ENCODE measurements around the gene PIK3C2A. TPM values are rescaled to one million over a fixed set of nuclear protein-coding genes. Genes with fewer than 3 reads are reported as not detected.
A peak's percentile ranks its signal among the peaks of the same experiment; 100 is the strongest.

The PIK3C2A gene
- total and polyA plus RNA-seq, 5 experiments from 2014 or later = 7.0 to 42.7 (median 9.8) TPM

GRCh38 chr11:17169876-17170275 lies 37.9 kb downstream of the PIK3C2A start:
- no peaks in the 10 kb centered on the region for H3K9me3 Mint-ChIP-seq
- peaks cover 0 to 35% (median 26%) of the 10 kb centered on the region in 3 donors for H3K36me3 Mint-ChIP-seq
- H3K27ac Mint-ChIP-seq = no peak overlapping the region
- H3K4me1 Mint-ChIP-seq = peaks cover 8 to 31% (median 26%) of the 10 kb centered on the region in 4 donors
- POLR2A ChIA-PET = no interaction called here
- no peaks in the 10 kb centered on the region for H3K27me3 Mint-ChIP-seq
- ATAC-seq (no peak), DNase-seq (no peak)
- H3K4me3 Mint-ChIP-seq = no peak overlapping the region

GRCh38 chr11:17165247-17165890 lies 42.4 kb downstream of the PIK3C2A start:
- peaks cover 16 to 63% (median 56%) of the 10 kb centered on the region in 4 donors for H3K4me1 Mint-ChIP-seq
- peak overlapping the region in 1 of 10 donors; percentile 15 for H3K4me3 Mint-ChIP-seq
- DNase-seq (no peak), ATAC-seq (no peak)
- peaks cover 0 to 35% (median 22%) of the 10 kb centered on the region in 3 donors for H3K36me3 Mint-ChIP-seq
- no peaks in the 10 kb centered on the region for H3K9me3 Mint-ChIP-seq
- no peak overlapping the region for H3K27ac Mint-ChIP-seq
- POLR2A ChIA-PET = no interaction called here
- no peaks in the 10 kb centered on the region for H3K27me3 Mint-ChIP-seq

- H3K9me3 Mint-ChIP-seq = no peaks in the 10 kb centered on the region
- POLR2A ChIA-PET = no interaction called here
- peak overlapping the region in 1 of 10 donors; percentile 15 for H3K4me3 Mint-ChIP-seq
- H3K4me1 Mint-ChIP-seq = peaks cover 20 to 66% (median 62%) of the 10 kb centered on the region in 4 donors
- no peak for DNase-seq
- no peaks in the 10 kb centered on the region for H3K27me3 Mint-ChIP-seq
- H3K27ac Mint-ChIP-seq = peak overlapping the region in 4 of 10 donors; percentile 1 to 70 (median 58)
- ATAC-seq = no peak
- H3K36me3 Mint-ChIP-seq = peaks cover 0 to 35% (median 20%) of the 10 kb centered on the region in 3 donors
Measured at GRCh38 chr11:17164361-17165246, 43.2 kb downstream of the PIK3C2A start.

- ATAC-seq (no peak), DNase-seq (no peak)
- Mint-ChIP-seq H3K4me3 (no peak overlapping the region), H3K9me3 (no peaks in the 10 kb centered on the region), H3K36me3 (peaks cover 0 to 29% (median 12%) of the 10 kb centered on the region in 3 donors), H3K27ac (peak overlapping the region in 6 of 10 donors; percentile 64 to 87 (median 72)), H3K27me3 (no peaks in the 10 kb centered on the region), H3K4me1 (peaks cover 22 to 66% (median 62%) of the 10 kb centered on the region in 4 donors)
- POLR2A ChIA-PET = no interaction called here
Measured at GRCh38 chr11:17163736-17164135, 44.0 kb downstream of the PIK3C2A start.

GRCh38 chr11:17163291-17163690 lies 44.5 kb downstream of the PIK3C2A start:
- peaks cover 22 to 66% (median 60%) of the 10 kb centered on the region in 4 donors for H3K4me1 Mint-ChIP-seq
- POLR2A ChIA-PET = no interaction called here
- DNase-seq (no peak), ATAC-seq (no peak)
- H3K4me3 Mint-ChIP-seq = no peak overlapping the region
- no peaks in the 10 kb centered on the region for H3K9me3 Mint-ChIP-seq
- peaks cover 0 to 25% (median 9%) of the 10 kb centered on the region in 3 donors for H3K36me3 Mint-ChIP-seq
- peak overlapping the region in 6 of 10 donors; percentile 64 to 87 (median 72) for H3K27ac Mint-ChIP-seq
- H3K27me3 Mint-ChIP-seq = no peaks in the 10 kb centered on the region

GRCh38 chr11:17162376-17162775 lies 45.4 kb downstream of the PIK3C2A start:
- H3K27ac Mint-ChIP-seq = peak overlapping the region; percentile 39 to 88 (median 72)

GRCh38 chr11:17161515-17161914 lies 46.3 kb downstream of the PIK3C2A start:
- POLR2A ChIA-PET = no interaction called here
- Mint-ChIP-seq H3K36me3 (peaks cover 0 to 17% (median 2%) of the 10 kb centered on the region in 3 donors), H3K4me3 (peak overlapping the region in 2 of 10 donors; percentile 22 to 24), H3K27me3 (no peaks in the 10 kb centered on the region), H3K4me1 (peaks cover 26 to 72% (median 61%) of the 10 kb centered on the region in 4 donors), H3K27ac (peak overlapping the region in 7 of 10 donors; percentile 13 to 80 (median 58)), H3K9me3 (no peaks in the 10 kb centered on the region)
- DNase-seq = no peak
- ATAC-seq = no peak

More at GRCh38 chr11:17162376-17162775, 45.4 kb downstream of the PIK3C2A start:
- POLR2A ChIA-PET = no interaction called here
- Mint-ChIP-seq H3K4me3 (peak overlapping the region in 5 of 10 donors; percentile 12 to 58 (median 41)), H3K4me1 (peaks cover 24 to 72% (median 61%) of the 10 kb centered on the region in 4 donors), H3K9me3 (no peaks in the 10 kb centered on the region), H3K36me3 (peaks cover 0 to 22% (median 2%) of the 10 kb centered on the region in 3 donors), H3K27me3 (no peaks in the 10 kb centered on the region)
- DNase-seq = no peak
- no peak for ATAC-seq

GRCh38 chr11:17159441-17159840 lies 48.3 kb downstream of the PIK3C2A start:
- H3K9me3 Mint-ChIP-seq = no peaks in the 10 kb centered on the region
- ATAC-seq (no peak), DNase-seq (no peak)
- H3K27me3 Mint-ChIP-seq = no peaks in the 10 kb centered on the region
- H3K4me3 Mint-ChIP-seq = no peak overlapping the region
- peak overlapping the region in 2 of 10 donors; percentile 10 to 43 for H3K27ac Mint-ChIP-seq
- peaks cover 27 to 61% (median 57%) of the 10 kb centered on the region in 4 donors for H3K4me1 Mint-ChIP-seq
- POLR2A ChIA-PET = interaction anchor here (0.6 kb wide), 1 partner anchor 85 kb away, joined by 5 read pairs; no protein-coding TSS in a partner anchor
- peaks cover 0 to 23% (median 9%) of the 10 kb centered on the region in 3 donors for H3K36me3 Mint-ChIP-seq

Other genes with a start within 250 kb of the PIK3C2A start
- under 1 TPM; 0.77 to 0.96 TPM for gene PLEKHA7, start 193.6 kb downstream of the PIK3C2A start, total RNA-seq
- not detected for gene PLEKHA7, start 193.6 kb downstream of the PIK3C2A start, polyA plus RNA-seq
- 1,000 to 10,000 TPM; 2,203 to 2,299 TPM for gene RPS13, start 130.3 kb downstream of the PIK3C2A start, total RNA-seq
- 1,000 to 10,000 TPM; 2,659 to 3,144 (median 3,037) TPM for gene RPS13, start 130.3 kb downstream of the PIK3C2A start, polyA plus RNA-seq
- 100 to 1,000 TPM; 211 to 232 TPM for gene NUCB2, start 68.8 kb upstream of the PIK3C2A start, total RNA-seq
- gene NUCB2, start 68.8 kb upstream of the PIK3C2A start, polyA plus RNA-seq = 100 to 1,000 TPM; 449 to 487 (median 476) TPM
- 1 to 10 TPM; 5.5 to 5.7 TPM for gene NCR3LG1, start 143.8 kb upstream of the PIK3C2A start, total RNA-seq
- gene NCR3LG1, start 143.8 kb upstream of the PIK3C2A start, polyA plus RNA-seq = under 1 TPM; 0.03 to 0.28 (median 0.21) TPM
- gene KCNJ11, start 180.7 kb upstream of the PIK3C2A start, total RNA-seq = under 1 TPM; 0.26 to 0.52 TPM
- not detected for gene KCNJ11, start 180.7 kb upstream of the PIK3C2A start, polyA plus RNA-seq

Data from naive thymus-derived CD8-positive, alpha-beta T cell (primary cell).